ENCODE results near the gene SHISA5.

DNA sequence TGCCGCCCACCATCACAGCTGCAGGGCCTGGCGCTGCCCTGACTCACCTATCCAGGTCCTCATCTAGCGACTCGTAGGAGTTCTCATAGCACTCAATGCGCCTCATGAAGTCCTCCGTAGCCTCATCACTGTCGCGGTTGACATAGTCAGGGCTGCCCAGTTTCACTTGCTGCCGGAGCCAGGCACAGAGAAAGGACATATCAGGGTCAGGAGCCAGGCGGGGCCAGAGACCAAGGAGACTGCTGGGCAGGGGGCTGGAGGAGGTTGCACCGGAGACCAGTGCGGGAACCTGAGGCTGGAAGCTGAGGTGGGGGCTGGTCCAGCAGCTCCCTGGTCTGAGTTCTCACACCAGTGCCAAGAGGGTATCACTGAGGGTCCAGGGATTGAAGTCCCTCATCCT lies 34.5 kb upstream of the SHISA5 start:
- TF ChIP-seq, protein P1, sequence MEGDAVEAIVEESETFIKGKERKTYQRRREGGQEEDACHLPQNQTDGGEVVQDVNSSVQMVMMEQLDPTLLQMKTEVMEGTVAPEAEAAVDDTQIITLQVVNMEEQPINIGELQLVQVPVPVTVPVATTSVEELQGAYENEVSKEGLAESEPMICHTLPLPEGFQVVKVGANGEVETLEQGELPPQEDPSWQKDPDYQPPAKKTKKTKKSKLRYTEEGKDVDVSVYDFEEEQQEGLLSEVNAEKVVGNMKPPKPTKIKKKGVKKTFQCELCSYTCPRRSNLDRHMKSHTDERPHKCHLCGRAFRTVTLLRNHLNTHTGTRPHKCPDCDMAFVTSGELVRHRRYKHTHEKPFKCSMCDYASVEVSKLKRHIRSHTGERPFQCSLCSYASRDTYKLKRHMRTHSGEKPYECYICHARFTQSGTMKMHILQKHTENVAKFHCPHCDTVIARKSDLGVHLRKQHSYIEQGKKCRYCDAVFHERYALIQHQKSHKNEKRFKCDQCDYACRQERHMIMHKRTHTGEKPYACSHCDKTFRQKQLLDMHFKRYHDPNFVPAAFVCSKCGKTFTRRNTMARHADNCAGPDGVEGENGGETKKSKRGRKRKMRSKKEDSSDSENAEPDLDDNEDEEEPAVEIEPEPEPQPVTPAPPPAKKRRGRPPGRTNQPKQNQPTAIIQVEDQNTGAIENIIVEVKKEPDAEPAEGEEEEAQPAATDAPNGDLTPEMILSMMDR (IDR thresholded peaks at IDR 0.05; ENCODE audit: insufficient read depth, low read length), result no peak
- TF ChIP-seq POLR2AphosphoS5 (IDR thresholded peaks at IDR 0.05; ENCODE audit: low read depth) (no peak), SPI1 (IDR thresholded peaks at IDR 0.05; ENCODE audit: borderline replicate concordance, low read depth) (no peak), GABPA (IDR thresholded peaks at IDR 0.05; ENCODE audit: low read depth) (no peak)
- TF ChIP-seq, protein P2, sequence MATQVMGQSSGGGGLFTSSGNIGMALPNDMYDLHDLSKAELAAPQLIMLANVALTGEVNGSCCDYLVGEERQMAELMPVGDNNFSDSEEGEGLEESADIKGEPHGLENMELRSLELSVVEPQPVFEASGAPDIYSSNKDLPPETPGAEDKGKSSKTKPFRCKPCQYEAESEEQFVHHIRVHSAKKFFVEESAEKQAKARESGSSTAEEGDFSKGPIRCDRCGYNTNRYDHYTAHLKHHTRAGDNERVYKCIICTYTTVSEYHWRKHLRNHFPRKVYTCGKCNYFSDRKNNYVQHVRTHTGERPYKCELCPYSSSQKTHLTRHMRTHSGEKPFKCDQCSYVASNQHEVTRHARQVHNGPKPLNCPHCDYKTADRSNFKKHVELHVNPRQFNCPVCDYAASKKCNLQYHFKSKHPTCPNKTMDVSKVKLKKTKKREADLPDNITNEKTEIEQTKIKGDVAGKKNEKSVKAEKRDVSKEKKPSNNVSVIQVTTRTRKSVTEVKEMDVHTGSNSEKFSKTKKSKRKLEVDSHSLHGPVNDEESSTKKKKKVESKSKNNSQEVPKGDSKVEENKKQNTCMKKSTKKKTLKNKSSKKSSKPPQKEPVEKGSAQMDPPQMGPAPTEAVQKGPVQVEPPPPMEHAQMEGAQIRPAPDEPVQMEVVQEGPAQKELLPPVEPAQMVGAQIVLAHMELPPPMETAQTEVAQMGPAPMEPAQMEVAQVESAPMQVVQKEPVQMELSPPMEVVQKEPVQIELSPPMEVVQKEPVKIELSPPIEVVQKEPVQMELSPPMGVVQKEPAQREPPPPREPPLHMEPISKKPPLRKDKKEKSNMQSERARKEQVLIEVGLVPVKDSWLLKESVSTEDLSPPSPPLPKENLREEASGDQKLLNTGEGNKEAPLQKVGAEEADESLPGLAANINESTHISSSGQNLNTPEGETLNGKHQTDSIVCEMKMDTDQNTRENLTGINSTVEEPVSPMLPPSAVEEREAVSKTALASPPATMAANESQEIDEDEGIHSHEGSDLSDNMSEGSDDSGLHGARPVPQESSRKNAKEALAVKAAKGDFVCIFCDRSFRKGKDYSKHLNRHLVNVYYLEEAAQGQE (IDR thresholded peaks at IDR 0.05; ENCODE audit: insufficient replicate concordance, low read depth), result no peak
